Transverse colon (tissue), 4 donors: Measurements from ENCODE around the gene CDC42EP1. TPM values are rescaled to one million over a fixed set of nuclear protein-coding genes. Genes with fewer than 3 reads are reported as not detected.

Experiments
- DNase-seq: peaks from one replicate; pipeline ENCODE4 v3.0.0-alpha.2; 2019
- H3K27ac ChIP-seq, 4 donors: fragments of 200-600 bp; sonication (generic); 2 replicates each; pipeline ENCODE4 v1.5.1; 2016 to 2018; ENCODE audit warnings: inconsistent platforms in 4 of 4
- H3K27me3 ChIP-seq: fragments of 200-600 bp; sonication (generic); 2 replicates; pipeline ENCODE4 v1.5.1; 2017; ENCODE audit warnings: inconsistent platforms
- H3K36me3 ChIP-seq, 4 donors: fragments of 200-600 bp; sonication (generic); 2 replicates each; pipeline ENCODE4 v1.5.1; 2017 to 2019; ENCODE audit warnings: inconsistent platforms in 4 of 4
- H3K4me1 ChIP-seq, 4 donors: fragments of 200-600 bp; sonication (generic); 2 replicates each; pipeline ENCODE4 v1.5.1; 2017 to 2020; ENCODE audit warnings: inconsistent platforms in 4 of 4
- H3K4me3 ChIP-seq, 4 donors: fragments of 200-600 bp; sonication (generic); 1 replicate in 1 of 4; 2 replicates in 3 of 4; pipeline versions ENCODE4 v1.5.1 to v1.6.1; 2017 to 2019; ENCODE audit warnings: inconsistent platforms in 4 of 4
- H3K9me3 ChIP-seq, 2 donors: fragments of 200-600 bp; sonication (generic); 2 replicates each; pipeline ENCODE4 v1.5.1; 2017 to 2019; ENCODE audit warnings: inconsistent platforms in 2 of 2
- EP300 ChIP-seq: sonication (generic); formaldehyde crosslinking; IDR thresholded peaks from one replicate; pipeline ENCODE4 v1.6.1; 2017; ENCODE audit warnings: antibody characterized with exemption, low read depth
- POLR2A ChIP-seq: fragments of 450-650 bp; IDR thresholded peaks from one replicate; pipeline ENCODE4 v1.6.1; 2016; ENCODE audit warnings: antibody characterized with exemption, mild to moderate bottlenecking, moderate library complexity
- POLR2AphosphoS5 ChIP-seq, 3 donors: sonication (generic); formaldehyde crosslinking; IDR thresholded peaks; one replicate each; pipeline ENCODE4 v1.6.1; 2016; ENCODE audit warnings: antibody characterized with exemption in 3 of 3
- WGBS, 2 donors: methylation state at CpG; one replicate each; pipeline ENCODE4 v1.1.5; 2018; ENCODE audit warnings: low coverage in 1 of 2; 5-methylcytosine and 5-hydroxymethylcytosine counted together
- in situ Hi-C, 4 donors: fragments of 200-750 bp; cut with MboI; loops; one replicate each; pipeline versions ENCODE4 v1.15.0 to v1.15.1; 2017; ENCODE audit warnings: low sequenced_read_pairs in 3 of 4, low pct_ligation_motif_present in 1 of 4, low pct_unique_long_range_greater_than_20kb in 1 of 4
- intact Hi-C: fragments of 100-400 bp; cut with DNase I; formaldehyde crosslinking; loops from one replicate; pipeline ENCODE4 v1.15.1; 2023; ENCODE audit warnings: low total_unique reads
- small RNA-seq, 4 donors: library from RNA; depleted of rRNA; stranded (forward); fragments of <200 nt; gene quantifications; one replicate each; pipeline ENCODE3, GENCODE V24; 2016
- total RNA-seq, 4 donors: library from RNA; depleted of rRNA; stranded (reverse); fragments of >200 nt; gene quantifications; one replicate each; pipeline ENCODE4 v1.1.0, GENCODE V29; 2016
- TF ChIP-seq, protein P1 (sequence below), 5 experiments: fragments of 200-600 bp in 3 of 5; fragments of 450-650 bp in 2 of 5; sonication (generic) in 3 of 5; IDR thresholded peaks; 1 replicate in 2 of 5; 2 replicates in 3 of 5; pipeline ENCODE4 v1.5.1; 2016 to 2017; ENCODE audit warnings: antibody characterized with exemption in 5 of 5, inconsistent platforms in 3 of 5, mild to moderate bottlenecking in 2 of 5, moderate library complexity in 1 of 5

CDC42EP1 gene
- total RNA-seq, 4 donors from 2014 or later, result 27.3 to 52.9 (median 28.9) TPM

DNA sequence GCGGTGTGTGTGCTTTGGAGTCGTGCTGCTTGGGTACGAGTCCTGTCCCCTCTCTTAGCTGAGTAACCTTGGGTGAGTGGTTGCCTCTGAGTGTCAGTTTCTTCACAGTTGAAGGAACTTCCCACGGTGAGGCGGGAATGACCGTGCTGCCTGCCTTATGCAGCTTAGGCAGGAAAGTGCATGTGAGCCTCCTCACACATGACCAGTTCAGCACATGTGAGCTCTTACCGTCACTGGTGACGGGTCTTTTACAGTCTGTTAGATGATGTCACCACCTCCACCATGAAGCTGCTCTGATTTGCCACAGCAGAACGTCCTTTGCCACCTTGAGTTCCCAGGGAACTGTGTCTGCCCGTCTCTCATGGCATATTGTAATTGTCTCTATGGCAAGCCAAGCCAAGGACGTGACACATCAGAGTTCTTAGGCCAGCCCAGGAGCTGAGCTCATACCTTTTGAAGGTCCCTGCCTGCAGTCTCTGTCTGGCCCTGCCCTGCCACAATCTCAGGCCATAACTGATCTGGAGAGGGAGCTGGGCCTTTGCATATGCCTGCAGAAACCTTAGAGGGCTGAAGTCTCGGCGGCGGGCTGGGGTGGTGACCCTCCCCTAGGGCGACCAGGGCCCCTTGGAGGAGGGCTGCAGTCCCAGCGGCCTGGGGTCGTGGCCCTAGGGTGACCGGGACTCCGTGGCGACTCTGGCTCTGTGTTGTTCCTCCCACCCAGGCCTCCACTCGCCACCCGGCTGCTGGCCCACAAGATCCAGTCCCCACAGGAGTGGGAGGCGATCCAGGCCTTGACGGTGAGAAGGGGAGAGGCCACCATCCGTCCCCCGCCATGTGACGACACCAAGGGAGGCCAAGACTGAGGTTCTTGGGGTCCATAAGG lies 56.2 kb downstream of the CDC42EP1 start:
- TF ChIP-seq POLR2A (no peak), POLR2AphosphoS5 (IDR thresholded peaks at IDR 0.05) (no peak), EP300 (no peak)
- TF ChIP-seq, protein P1, sequence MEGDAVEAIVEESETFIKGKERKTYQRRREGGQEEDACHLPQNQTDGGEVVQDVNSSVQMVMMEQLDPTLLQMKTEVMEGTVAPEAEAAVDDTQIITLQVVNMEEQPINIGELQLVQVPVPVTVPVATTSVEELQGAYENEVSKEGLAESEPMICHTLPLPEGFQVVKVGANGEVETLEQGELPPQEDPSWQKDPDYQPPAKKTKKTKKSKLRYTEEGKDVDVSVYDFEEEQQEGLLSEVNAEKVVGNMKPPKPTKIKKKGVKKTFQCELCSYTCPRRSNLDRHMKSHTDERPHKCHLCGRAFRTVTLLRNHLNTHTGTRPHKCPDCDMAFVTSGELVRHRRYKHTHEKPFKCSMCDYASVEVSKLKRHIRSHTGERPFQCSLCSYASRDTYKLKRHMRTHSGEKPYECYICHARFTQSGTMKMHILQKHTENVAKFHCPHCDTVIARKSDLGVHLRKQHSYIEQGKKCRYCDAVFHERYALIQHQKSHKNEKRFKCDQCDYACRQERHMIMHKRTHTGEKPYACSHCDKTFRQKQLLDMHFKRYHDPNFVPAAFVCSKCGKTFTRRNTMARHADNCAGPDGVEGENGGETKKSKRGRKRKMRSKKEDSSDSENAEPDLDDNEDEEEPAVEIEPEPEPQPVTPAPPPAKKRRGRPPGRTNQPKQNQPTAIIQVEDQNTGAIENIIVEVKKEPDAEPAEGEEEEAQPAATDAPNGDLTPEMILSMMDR (IDR thresholded peaks at IDR 0.05), result no peak
- 89% methylated on average over 25 of the region's 27 CpGs; no CpG with 5 or more reads in 1 of the 2 donors for WGBS, 2 donors
- in situ Hi-C loops, result no loop called here
- no peak overlapping the region for H3K27ac ChIP-seq
- H3K36me3 ChIP-seq, result peaks cover 0 to 23% (median 8%) of the 10 kb centered on the region in 4 donors
- H3K9me3 ChIP-seq, result no peaks in the 10 kb centered on the region
- H3K4me3 ChIP-seq, result no peak overlapping the region
- H3K27me3 ChIP-seq, result no peaks in the 10 kb centered on the region
- no peak for DNase-seq
- intact Hi-C loops, result no loop called here
- peaks cover 4 to 16% (median 9%) of the 10 kb centered on the region in 4 donors for H3K4me1 ChIP-seq

DNA sequence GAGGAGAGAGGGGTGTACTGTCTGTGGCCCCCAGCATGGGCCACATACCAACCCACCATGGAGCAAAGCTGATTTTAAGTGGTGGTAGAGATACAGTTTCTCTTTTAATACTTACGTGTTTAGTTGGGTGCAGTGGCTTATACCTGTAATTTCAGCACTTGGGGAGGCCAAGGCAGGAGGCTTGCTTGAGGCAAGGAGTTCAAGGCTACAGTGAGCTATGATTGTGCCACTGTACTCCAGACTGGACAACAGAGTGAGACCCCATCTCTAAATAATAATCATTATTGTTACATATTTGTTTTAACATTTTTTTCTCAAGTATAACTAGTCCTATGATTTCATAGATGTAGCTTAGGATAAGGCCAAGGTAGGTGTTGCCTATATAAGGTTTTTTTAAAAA lies 57.2 kb downstream of the CDC42EP1 start:
- Histone ChIP-seq H3K27me3 (no peaks in the 10 kb centered on the region), H3K36me3 (peaks cover 0 to 23% (median 8%) of the 10 kb centered on the region in 4 donors), H3K4me1 (peaks cover 4 to 13% (median 9%) of the 10 kb centered on the region in 4 donors), H3K9me3 (no peaks in the 10 kb centered on the region), H3K27ac (no peak overlapping the region), H3K4me3 (no peak overlapping the region)
- 77% methylated on average over 1 of the region's 1 CpG; no CpG with 5 or more reads in 1 of the 2 donors for WGBS, 2 donors
- TF ChIP-seq POLR2A, result no peak
- no peak for TF ChIP-seq POLR2AphosphoS5 (IDR thresholded peaks at IDR 0.05)
- no peak for TF ChIP-seq EP300
- TF ChIP-seq, protein P1 (IDR thresholded peaks at IDR 0.05), result no peak
- DNase-seq, result no peak
- in situ Hi-C loops, result no loop called here
- intact Hi-C loops, result no loop called here

DNA sequence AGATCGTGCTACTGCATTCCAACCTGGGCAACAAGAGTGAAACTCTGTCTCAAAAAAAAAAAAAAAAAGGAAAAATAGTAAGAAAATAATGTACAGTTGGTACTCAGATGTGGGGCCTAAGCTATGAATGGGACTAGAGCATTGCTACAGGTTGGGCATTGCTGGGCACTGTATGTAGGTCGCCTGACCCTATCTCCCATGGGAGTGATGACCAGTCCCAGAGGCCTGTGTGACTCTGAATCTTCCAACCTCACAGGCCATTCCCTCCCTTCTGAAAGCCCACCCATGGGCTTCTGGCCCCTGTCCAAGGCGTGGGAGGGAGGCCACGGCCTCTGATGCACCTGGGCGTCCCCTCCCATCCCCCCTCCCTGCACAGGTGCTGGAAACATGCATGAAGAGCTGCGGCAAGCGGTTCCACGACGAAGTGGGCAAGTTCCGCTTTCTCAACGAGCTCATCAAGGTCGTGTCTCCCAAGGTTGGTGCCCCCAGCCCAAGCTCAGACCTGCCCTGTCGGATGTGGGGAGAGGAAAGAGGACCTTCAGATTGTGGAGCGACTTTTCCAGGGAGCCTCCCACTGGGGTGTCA lies 57.9 kb downstream of the CDC42EP1 start:
- no peak overlapping the region for H3K4me3 ChIP-seq
- H3K9me3 ChIP-seq, result no peaks in the 10 kb centered on the region
- in situ Hi-C loops, result no loop called here
- intact Hi-C loops, result no loop called here
- WGBS, 2 donors, result 90% methylated on average over 14 of the region's 14 CpGs; no CpG with 5 or more reads in 1 of the 2 donors
- DNase-seq, result no peak
- H3K4me1 ChIP-seq, result peaks cover 2 to 10% (median 6%) of the 10 kb centered on the region in 4 donors
- H3K27me3 ChIP-seq, result no peaks in the 10 kb centered on the region
- peaks cover 0 to 23% (median 8%) of the 10 kb centered on the region in 4 donors for H3K36me3 ChIP-seq
- TF ChIP-seq POLR2A (no peak), EP300 (no peak)
- no peak overlapping the region for H3K27ac ChIP-seq

DNA sequence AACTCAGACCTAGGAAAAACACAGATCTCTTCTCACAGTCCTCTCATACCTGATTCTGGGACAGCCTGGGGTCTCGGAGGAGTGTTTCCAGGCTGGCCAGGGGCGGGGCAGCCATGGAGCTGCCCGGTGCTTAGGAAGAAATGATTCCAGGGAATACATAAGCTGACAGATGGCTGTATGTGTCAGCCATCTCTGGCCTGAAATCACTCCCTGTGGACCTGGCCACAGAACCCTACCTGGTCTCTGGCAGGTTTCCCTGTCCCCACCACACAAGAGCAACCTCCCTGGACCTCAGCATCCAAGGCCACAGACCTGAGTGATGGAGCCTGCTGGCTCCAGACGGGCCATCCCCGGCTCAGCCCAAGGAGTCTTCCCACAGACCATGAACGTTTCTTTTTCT lies 58.4 kb downstream of the CDC42EP1 start:
- Histone ChIP-seq H3K36me3 (peaks cover 0 to 23% (median 8%) of the 10 kb centered on the region in 4 donors), H3K4me3 (no peak overlapping the region), H3K27ac (no peak overlapping the region), H3K4me1 (peaks cover 4 to 9% (median 6%) of the 10 kb centered on the region in 4 donors), H3K27me3 (no peaks in the 10 kb centered on the region), H3K9me3 (no peaks in the 10 kb centered on the region)
- in situ Hi-C loops (no loop called here), intact Hi-C loops (no loop called here)
- WGBS, 2 donors, result 87% methylated on average over 6 of the region's 6 CpGs; no CpG with 5 or more reads in 1 of the 2 donors
- no peak for TF ChIP-seq POLR2AphosphoS5 (IDR thresholded peaks at IDR 0.05)
- no peak for DNase-seq

Small RNA genes within 50 kb of the gene (small RNA-seq; reads per million reads assigned to genes)
- 0 reads per million in 4 donors for gene RF00017

Other genes starting within 250 kb of the CDC42EP1 start
- under 1 TPM in 2 of 4 donors, not detected in 2; under 0.01 TPM for gene ELFN2, start 133.0 kb upstream of the CDC42EP1 start, total RNA-seq
- 10 to 100 TPM in 3 of 4 donors, 1 to 10 TPM in 1; 2.8 to 26.4 (median 15.7) TPM for gene MFNG, start 74.1 kb upstream of the CDC42EP1 start, total RNA-seq
- 100 to 1,000 TPM in 1 of 4 donors, 10 to 100 TPM in 3; 46.3 to 166 (median 60.9) TPM for gene CARD10, start 41.1 kb upstream of the CDC42EP1 start, total RNA-seq
- gene LGALS2, start 19.6 kb downstream of the CDC42EP1 start, total RNA-seq, result 10 to 100 TPM in 2 of 4 donors, 1 to 10 TPM in 1, not detected in 1; 1.3 to 43.4 (median 17.2) TPM
- 100 to 1,000 TPM in 1 of 4 donors, 10 to 100 TPM in 3; 60.1 to 142 (median 73.8) TPM for gene GGA1, start 48.4 kb downstream of the CDC42EP1 start, total RNA-seq
- gene SH3BP1, start 79.2 kb downstream of the CDC42EP1 start, total RNA-seq, result 100 to 1,000 TPM in 2 of 4 donors, 10 to 100 TPM in 2; 53.1 to 158 (median 84.7) TPM
- 100 to 1,000 TPM in 1 of 4 donors, 10 to 100 TPM in 3; 28.9 to 126 (median 50.7) TPM for gene PDXP, start 98.2 kb downstream of the CDC42EP1 start, total RNA-seq
- gene LGALS1, start 115.2 kb downstream of the CDC42EP1 start, total RNA-seq, result 100 to 1,000 TPM; 196 to 558 (median 224) TPM
- gene NOL12, start 125.9 kb downstream of the CDC42EP1 start, total RNA-seq, result 100 to 1,000 TPM in 1 of 4 donors, 10 to 100 TPM in 3; 44.1 to 143 (median 57.2) TPM
- 100 to 1,000 TPM; 121 to 265 (median 129) TPM for gene TRIOBP, start 136.6 kb downstream of the CDC42EP1 start, total RNA-seq
- 10 to 100 TPM in 1 of 4 donors, 1 to 10 TPM in 3; 6.4 to 10.1 (median 7.7) TPM for gene GCAT, start 247.5 kb downstream of the CDC42EP1 start, total RNA-seq